Endothelial cell of umbilical vein (primary cell): Measurements from ENCODE around the gene SMARCC2.

Experiments used
- CTCF ChIP-seq, 2 donors: IDR thresholded peaks; 1 replicate in 1 of 2; 2 replicates in 1 of 2; pipeline ENCODE4 v1.5.1; 2011; ENCODE audit warnings: low read length in 2 of 2, mild to moderate bottlenecking in 2 of 2, moderate library complexity in 2 of 2, control low read depth in 1 of 2, inconsistent platforms in 1 of 2, low read depth in 1 of 2; ENCODE audit not compliant: insufficient read depth in 1 of 2; ENCODE audit errors: extremely low read depth in 1 of 2
- EZH2 ChIP-seq: IDR thresholded peaks from 2 replicates; pipeline ENCODE4 v1.6.1; 2012; ENCODE audit warnings: borderline replicate concordance, low read depth, mild to moderate bottlenecking, moderate library complexity, low read length, inconsistent platforms; ENCODE audit not compliant: severe bottlenecking
- FOS ChIP-seq: IDR thresholded peaks from 2 replicates; pipeline ENCODE4 v1.6.1; 2011; ENCODE audit warnings: mild to moderate bottlenecking, low read length, moderate library complexity, borderline replicate concordance; ENCODE audit not compliant: insufficient read depth
- GATA2 ChIP-seq: IDR thresholded peaks from 2 replicates; pipeline ENCODE4 v1.7.0; 2011; ENCODE audit warnings: low read depth, mild to moderate bottlenecking, moderate library complexity, mixed read lengths, low read length; ENCODE audit not compliant: insufficient read length, insufficient read depth
- JUN ChIP-seq: IDR thresholded peaks from 2 replicates; pipeline ENCODE4 v1.6.1; 2011; ENCODE audit warnings: borderline replicate concordance, low read depth; ENCODE audit not compliant: insufficient read length, insufficient read depth
- MYC ChIP-seq: IDR thresholded peaks from one replicate; pipeline ENCODE4 v1.6.1; 2011; ENCODE audit warnings: mild to moderate bottlenecking, low read depth, low read length
- POLR2A ChIP-seq: IDR thresholded peaks from 2 replicates; pipeline ENCODE4 v1.6.1; 2012; ENCODE audit warnings: low read depth, mild to moderate bottlenecking, control low read depth, low read length
- POLR2AphosphoS5 ChIP-seq: IDR thresholded peaks from 2 replicates; pipeline ENCODE4 v1.6.1; 2012; ENCODE audit warnings: low read depth, mild to moderate bottlenecking, control low read depth, low read length, moderate library complexity; ENCODE audit not compliant: insufficient read depth
- TF ChIP-seq, protein P1 (sequence below): IDR thresholded peaks from 2 replicates; pipeline ENCODE4 v1.6.1; 2011; ENCODE audit not compliant: insufficient read depth, insufficient read length

DNA sequence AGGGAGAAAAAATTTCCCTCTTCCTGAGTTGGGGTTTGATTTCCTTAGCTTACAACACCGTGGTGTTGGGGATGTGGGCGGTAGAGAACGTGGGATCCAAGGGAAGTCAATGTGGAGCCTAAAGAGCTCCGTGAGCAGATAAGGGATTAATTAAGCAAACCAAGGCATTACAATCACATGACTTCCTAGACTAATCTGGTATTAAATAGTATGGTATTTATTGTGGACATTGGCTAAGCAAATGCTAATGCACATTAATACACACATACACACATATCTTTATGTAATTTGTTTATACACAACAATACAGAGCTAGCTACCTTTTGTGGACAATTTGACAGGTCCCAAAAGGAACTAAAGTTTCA is 33.2 kb upstream of the SMARCC2 start:
- TF ChIP-seq CTCF (IDR thresholded peaks at IDR 0.05; ENCODE audit: extremely low read depth in 1 of 2, insufficient read depth in 1 of 2, low read depth in 1 of 2, low read length in 2 of 2) (no peak), POLR2A (no peak), POLR2AphosphoS5 (no peak), EZH2 (no peak), MYC (no peak), FOS (no peak), GATA2 (no peak), JUN (no peak)
- TF ChIP-seq, protein P1, sequence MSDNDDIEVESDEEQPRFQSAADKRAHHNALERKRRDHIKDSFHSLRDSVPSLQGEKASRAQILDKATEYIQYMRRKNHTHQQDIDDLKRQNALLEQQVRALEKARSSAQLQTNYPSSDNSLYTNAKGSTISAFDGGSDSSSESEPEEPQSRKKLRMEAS: no peak
